HG03095 (cell line): ENCODE measurements around the gene RPL14.

Source experiments
- ATAC-seq: cut with Tn5 transposase; IDR thresholded peaks from one replicate; pipeline ENCODE4 v1.9.1; 2021; ENCODE audit warnings: moderate library complexity; ENCODE audit not compliant: unreplicated experiment

The RPL14 gene

DNA sequence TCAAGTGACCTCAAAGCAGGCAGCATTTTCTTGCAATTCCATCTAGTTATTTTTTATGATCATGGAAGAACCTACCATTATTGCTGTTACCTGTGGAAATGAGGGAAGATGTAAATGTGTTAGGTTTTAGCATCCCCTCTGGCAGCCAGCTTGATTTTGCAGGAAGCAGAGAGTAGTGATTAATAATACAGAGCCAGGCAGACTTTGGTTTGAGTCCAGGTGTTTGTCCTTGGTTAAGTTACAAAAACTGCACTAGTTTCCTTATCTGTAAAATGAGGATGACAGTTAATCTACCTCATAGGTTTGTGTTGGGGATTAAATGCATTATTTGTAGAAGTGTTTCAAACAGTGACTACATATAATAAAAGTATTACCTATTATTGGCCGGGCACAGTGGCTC, 60.9 kb downstream of the RPL14 start:
- no peak for ATAC-seq
